GM12875 (cell line): ENCODE measurements around the gene KLHL11.

Experiments used
- H3K4me3 ChIP-seq: one replicate; pipeline ENCODE4 v1.5.1; 2011; ENCODE audit warnings: low read depth, low read length, control low read depth
- CTCF ChIP-seq: IDR thresholded peaks from 2 replicates; pipeline ENCODE4 v1.5.1; 2011; ENCODE audit warnings: low read depth, mild to moderate bottlenecking, control low read depth, inconsistent platforms, low read length, moderate library complexity, borderline replicate concordance; ENCODE audit not compliant: insufficient read depth

Gene KLHL11

GRCh38 chr17:41870627-41871026 is 5.4 kb upstream of the KLHL11 start:
- no peak for TF ChIP-seq CTCF
- no peak overlapping the region for H3K4me3 ChIP-seq

GRCh38 chr17:41870097-41870496 is 4.9 kb upstream of the KLHL11 start:
- no peak overlapping the region for H3K4me3 ChIP-seq
- no peak for TF ChIP-seq CTCF

- H3K4me3 ChIP-seq: no peak overlapping the region
- TF ChIP-seq CTCF: no peak
Observed at GRCh38 chr17:41869426-41869825, 4.2 kb upstream of the KLHL11 start.

- no peak overlapping the region for H3K4me3 ChIP-seq
- no peak for TF ChIP-seq CTCF
Observed at GRCh38 chr17:41868568-41868967, 3.3 kb upstream of the KLHL11 start.

GRCh38 chr17:41865596-41865893 is 322 bp upstream of the KLHL11 start:
- TF ChIP-seq CTCF: no peak
- peak overlapping the region; percentile 28 for H3K4me3 ChIP-seq

- TF ChIP-seq CTCF: no peak
- H3K4me3 ChIP-seq: peak overlapping the region; percentile 94
Observed at GRCh38 chr17:41864498-41864835, 756 bp downstream of the KLHL11 start.

GRCh38 chr17:41863074-41863848 is 2.0 kb downstream of the KLHL11 start:
- no peak overlapping the region for H3K4me3 ChIP-seq
- TF ChIP-seq CTCF: no peak
